Testis (tissue), 2 donors: ENCODE data around the gene PCBP3.

ENCODE experiments used
- POLR2A ChIP-seq: fragments of 450-650 bp; IDR thresholded peaks from one replicate; pipeline ENCODE4 v1.6.1; 2017; ENCODE audit warnings: antibody characterized with exemption, mild to moderate bottlenecking, moderate library complexity
- TF ChIP-seq, protein P1 (sequence below), 3 experiments: fragments of 450-650 bp in 2 of 3; fragments of 200-600 bp in 1 of 3; sonication (generic) in 1 of 3; IDR thresholded peaks; one replicate each; pipeline ENCODE4 v1.5.1; 2016 to 2019; ENCODE audit warnings: antibody characterized with exemption in 3 of 3, mild to moderate bottlenecking in 2 of 3, moderate library complexity in 1 of 3

DNA sequence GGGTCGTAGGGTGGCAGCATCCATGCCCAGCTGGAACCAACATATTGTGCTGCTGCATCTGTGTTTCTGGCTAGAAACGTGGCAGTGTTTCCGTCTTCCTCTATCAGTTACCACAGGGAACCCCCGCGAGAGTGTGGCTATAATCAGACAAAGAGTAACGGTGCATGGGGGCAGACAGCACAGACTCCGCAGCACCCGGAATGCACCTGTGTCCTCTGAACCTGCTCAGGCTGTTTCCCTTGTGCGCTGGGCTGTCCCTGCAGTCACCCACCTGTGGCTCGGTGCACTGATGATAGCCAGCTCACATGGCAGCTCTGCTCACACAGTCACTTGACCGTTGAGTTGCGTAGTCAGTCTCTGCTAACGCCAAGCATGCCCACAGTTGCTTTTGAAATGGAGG, 11.4 kb upstream of the PCBP3 start:
- TF ChIP-seq, protein P1, sequence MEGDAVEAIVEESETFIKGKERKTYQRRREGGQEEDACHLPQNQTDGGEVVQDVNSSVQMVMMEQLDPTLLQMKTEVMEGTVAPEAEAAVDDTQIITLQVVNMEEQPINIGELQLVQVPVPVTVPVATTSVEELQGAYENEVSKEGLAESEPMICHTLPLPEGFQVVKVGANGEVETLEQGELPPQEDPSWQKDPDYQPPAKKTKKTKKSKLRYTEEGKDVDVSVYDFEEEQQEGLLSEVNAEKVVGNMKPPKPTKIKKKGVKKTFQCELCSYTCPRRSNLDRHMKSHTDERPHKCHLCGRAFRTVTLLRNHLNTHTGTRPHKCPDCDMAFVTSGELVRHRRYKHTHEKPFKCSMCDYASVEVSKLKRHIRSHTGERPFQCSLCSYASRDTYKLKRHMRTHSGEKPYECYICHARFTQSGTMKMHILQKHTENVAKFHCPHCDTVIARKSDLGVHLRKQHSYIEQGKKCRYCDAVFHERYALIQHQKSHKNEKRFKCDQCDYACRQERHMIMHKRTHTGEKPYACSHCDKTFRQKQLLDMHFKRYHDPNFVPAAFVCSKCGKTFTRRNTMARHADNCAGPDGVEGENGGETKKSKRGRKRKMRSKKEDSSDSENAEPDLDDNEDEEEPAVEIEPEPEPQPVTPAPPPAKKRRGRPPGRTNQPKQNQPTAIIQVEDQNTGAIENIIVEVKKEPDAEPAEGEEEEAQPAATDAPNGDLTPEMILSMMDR (IDR thresholded peaks at IDR 0.05), result no peak
- TF ChIP-seq POLR2A, result no peak
